Dedifferentiated amniotic fluid mesenchymal stem cell (primary cell): ENCODE results near the gene DPEP2.
A peak's percentile ranks its signal among the peaks of the same experiment; 100 is the strongest.
"Not testable (repeated sequence)": the region's sequence is repeated elsewhere in the genome, so short reads cannot be mapped to it uniquely, and the experiment has no call there.

Experiments used
- DNase-seq: peaks from one replicate; pipeline ENCODE4 v3.0.0-alpha.2; 2016; ENCODE audit errors: extremely low spot score

The DPEP2 gene

DNA sequence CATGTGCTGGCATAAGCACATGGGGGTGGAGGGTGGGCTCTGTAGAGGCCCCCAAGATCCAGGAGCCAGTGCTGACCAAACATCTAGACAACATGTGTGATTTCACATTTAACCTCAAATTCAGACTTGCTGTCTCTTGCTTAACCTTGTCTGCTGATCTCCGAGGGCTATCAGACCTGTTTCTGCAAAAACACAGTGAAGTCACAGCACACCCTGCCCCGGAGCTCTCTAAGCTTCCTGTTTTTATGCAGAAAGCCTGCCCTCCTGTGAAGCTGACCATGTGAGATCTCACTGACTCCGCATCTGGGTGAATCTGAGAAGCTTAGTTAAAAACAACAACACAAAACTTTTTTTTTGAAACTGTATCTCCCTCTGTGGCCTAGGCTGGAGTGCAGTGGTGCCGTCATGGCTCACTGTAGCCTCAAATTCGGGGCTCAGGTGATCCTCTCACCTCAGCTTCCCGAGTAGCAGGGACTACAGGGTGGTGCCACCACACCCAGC is 6.6 kb upstream of the DPEP2 start:
- no peak for DNase-seq

DNA sequence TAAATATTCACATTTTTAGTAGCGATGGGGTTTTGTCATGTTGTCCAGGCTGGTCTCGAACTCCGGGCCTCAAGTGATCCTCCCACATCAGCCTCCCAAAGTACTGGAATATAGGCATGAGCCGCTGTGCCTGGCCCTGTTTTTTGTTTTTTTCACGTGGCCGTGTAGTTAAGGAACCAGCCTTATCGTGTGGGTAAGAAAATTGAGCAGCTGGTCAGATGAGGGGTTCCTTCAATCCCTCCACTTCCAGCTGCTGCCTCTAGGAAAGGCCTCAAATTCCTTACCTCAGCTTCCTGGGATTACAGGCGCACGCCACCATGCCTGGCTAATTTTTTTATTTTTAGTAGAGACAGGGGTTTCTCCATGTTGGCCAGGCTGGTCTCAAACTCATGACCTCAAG is 5.9 kb upstream of the DPEP2 start:
- no peak for DNase-seq

- no peak for DNase-seq
Observed at GRCh38 chr16:68003031-68003430, 3.7 kb upstream of the DPEP2 start.

- DNase-seq: no peak
Observed at GRCh38 chr16:68000450-68000849, 1.2 kb upstream of the DPEP2 start.

- DNase-seq: no peak
Observed at GRCh38 chr16:67999985-68000384, 701 bp upstream of the DPEP2 start.

GRCh38 chr16:67998231-67998778 is 979 bp downstream of the DPEP2 start:
- DNase-seq: not testable (repeated sequence)

- DNase-seq: no peak
Observed at GRCh38 chr16:67996666-67997065, 2.6 kb downstream of the DPEP2 start.

DNA sequence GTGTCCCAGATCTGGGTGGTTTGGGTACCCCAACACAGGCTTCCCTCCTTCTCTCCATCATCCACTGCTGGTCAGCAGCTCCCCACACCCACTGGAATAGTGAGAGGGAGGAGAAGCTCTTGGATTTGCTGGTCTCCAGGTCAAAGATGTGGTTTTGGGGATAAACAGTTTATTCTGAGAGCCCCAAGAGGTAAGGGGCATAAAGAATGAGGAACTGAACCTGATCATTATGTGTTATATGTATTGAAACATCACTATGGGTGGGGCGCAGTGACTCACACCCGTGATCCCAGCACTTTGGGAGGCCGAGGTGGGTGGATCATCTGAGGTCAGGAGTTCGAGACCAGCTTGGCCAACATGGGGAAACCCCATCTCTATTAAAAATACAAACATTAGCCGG is 3.9 kb downstream of the DPEP2 start:
- DNase-seq: no peak

- DNase-seq: not testable (repeated sequence)
Observed at GRCh38 chr16:67994040-67994408, 5.3 kb downstream of the DPEP2 start.

- peak; percentile 41 for DNase-seq
Observed at GRCh38 chr16:67993207-67994039, 5.9 kb downstream of the DPEP2 start.

GRCh38 chr16:67992661-67993206 is 6.5 kb downstream of the DPEP2 start:
- DNase-seq: no peak

GRCh38 chr16:67990018-67990386 is 9.3 kb downstream of the DPEP2 start:
- DNase-seq: no peak

- no peak for DNase-seq
Observed at GRCh38 chr16:67989322-67990017, 9.8 kb downstream of the DPEP2 start.

- DNase-seq: no peak
Observed at GRCh38 chr16:67988675-67989074, 10.6 kb downstream of the DPEP2 start.

DNA sequence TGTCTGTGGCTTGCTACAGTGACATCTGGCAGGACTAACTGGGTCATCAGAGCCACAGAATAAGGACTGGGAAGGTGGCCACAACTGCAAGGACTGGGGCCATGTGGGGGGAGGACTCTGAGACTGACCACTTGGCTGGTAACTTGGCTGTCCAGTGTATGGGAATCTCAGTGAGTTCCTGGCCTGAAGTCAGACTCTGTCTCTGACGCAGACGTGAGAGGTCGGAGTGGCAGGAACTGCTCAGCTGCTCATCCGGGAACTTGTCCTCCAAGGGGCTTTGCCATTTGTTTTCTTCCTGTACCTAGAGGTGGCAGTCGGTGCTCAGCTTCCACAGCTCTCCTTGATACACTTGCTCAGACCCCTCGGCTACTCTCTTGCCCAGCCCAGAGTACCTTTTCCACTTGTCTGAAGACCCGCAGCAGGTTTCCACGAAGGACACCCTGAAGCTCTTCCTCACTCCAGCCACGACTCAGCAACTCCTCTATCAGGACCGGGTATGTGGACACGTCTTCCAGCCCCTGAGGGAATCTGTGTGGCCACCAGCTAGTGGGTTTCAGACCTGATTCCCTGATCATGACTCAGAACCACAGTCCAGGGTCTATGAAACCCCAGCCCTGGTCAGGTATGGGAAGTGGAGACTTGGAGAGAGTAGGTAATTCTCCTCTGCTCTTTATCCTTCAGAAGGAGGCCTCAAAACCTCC is 11.7 kb downstream of the DPEP2 start:
- no peak for DNase-seq

GRCh38 chr16:67986949-67987348 is 12.3 kb downstream of the DPEP2 start:
- no peak for DNase-seq

DNA sequence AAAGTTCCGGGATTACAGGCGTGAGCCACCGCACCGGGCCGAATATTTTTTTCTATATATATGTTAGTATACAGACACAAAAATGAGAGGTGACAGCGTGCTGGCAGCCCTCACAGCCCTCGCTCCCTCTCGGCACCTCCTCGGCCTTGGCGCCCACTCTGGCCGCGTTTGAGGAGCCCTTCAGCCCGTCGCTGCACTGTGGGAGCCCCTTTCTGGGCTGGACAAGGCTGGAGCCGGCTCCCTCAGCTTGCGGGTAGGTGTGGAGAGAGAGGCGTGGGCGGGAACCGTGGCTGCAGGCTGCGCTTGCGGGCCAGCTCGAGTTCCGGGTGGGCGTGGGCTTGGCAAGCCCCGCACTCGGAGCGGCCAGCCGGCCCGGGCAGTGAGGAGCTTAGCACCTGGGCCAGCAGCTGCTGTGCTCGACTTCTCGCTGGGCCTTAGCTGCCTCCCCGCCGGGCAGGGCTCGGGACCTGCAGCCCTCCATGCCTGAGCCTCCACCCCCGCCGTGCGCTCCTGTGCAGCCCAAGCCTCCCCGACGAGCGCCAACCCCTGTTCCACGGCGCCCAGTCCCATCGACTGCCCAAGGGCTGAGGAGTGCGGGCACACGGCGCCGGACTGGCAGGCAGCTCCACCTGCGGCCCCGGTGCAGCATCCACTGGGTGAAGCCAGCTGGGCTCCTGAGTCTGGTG is 17.1 kb downstream of the DPEP2 start:
- no peak for DNase-seq

- no peak for DNase-seq
Observed at GRCh38 chr16:67979955-67980678, 19.2 kb downstream of the DPEP2 start, which contains the start of gene DPEP3. TSS of gene DPEP3 (minus strand) at chr16:67980499. CDS start at chr16:67980380, 119 bp downstream.

- DNase-seq: no peak
Observed at GRCh38 chr16:67977469-67978227, 21.6 kb downstream of the DPEP2 start.

DNA sequence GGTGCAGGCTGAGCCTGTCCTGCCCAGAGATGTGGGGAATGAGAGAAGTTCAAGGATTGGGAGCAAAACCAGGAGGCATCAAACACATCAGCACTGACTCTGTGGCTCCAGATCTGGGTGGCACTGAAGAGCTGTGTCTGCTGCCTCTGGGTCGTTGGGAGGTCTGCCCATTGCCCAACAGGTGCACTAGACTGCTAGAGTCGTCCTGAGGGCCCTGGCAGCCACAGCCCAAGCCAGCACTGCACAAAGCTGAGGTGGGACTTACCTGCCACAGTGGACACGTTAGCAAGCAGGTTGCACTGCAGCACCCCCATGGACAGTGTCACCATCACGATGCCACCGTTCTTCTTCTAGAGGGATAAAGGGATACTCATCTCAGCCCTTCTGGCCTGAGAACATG is 22.3 kb downstream of the DPEP2 start:
- DNase-seq: no peak
